Fibroblast of lung (primary cell): ENCODE measurements around the gene HMSD.

ENCODE experiments used
- CTCF ChIP-seq, 2 donors: IDR thresholded peaks in 1 of 2; conservative IDR thresholded peaks in 1 of 2; 1 replicate in 1 of 2; 2 replicates in 1 of 2; pipeline ENCODE4 v1.5.1; 2011 to 2012; ENCODE audit warnings: low read length in 2 of 2, control low read depth in 1 of 2, inconsistent platforms in 1 of 2, low read depth in 1 of 2, mild to moderate bottlenecking in 1 of 2
- EZH2 ChIP-seq: IDR thresholded peaks from 2 replicates; pipeline ENCODE4 v1.5.1; 2012; ENCODE audit warnings: low read length, control low read depth, mild to moderate bottlenecking; ENCODE audit errors: missing control alignments

- TF ChIP-seq CTCF (conservative IDR thresholded peaks at IDR 0.05 in 1 of 2, IDR thresholded peaks at IDR 0.05 in 1 of 2; ENCODE audit: low read depth in 1 of 2, low read length in 2 of 2) (no peak), EZH2 (no peak)
Observed at GRCh38 chr18:63924551-63924950, 24.6 kb upstream of the HMSD start.
